GM12874 (cell line): ENCODE results near the gene LTA4H.

Experiments
- CTCF ChIP-seq: IDR thresholded peaks from 2 replicates; pipeline ENCODE4 v1.5.1; 2011; ENCODE audit warnings: low read depth, mild to moderate bottlenecking, control low read depth, low read length, moderate library complexity; ENCODE audit not compliant: insufficient read depth

The LTA4H gene

GRCh38 chr12:96063046-96063445 is 27.7 kb upstream of the LTA4H start:
- no peak for TF ChIP-seq CTCF

GRCh38 chr12:96061864-96062453 is 26.6 kb upstream of the LTA4H start:
- TF ChIP-seq CTCF = peak; percentile 74

GRCh38 chr12:96061323-96061722 is 25.9 kb upstream of the LTA4H start:
- TF ChIP-seq CTCF = no peak

- no peak for TF ChIP-seq CTCF
Measured at GRCh38 chr12:96060041-96060440, 24.7 kb upstream of the LTA4H start.

GRCh38 chr12:96057986-96058553 is 22.7 kb upstream of the LTA4H start:
- TF ChIP-seq CTCF = no peak

GRCh38 chr12:96056646-96057455 is 21.5 kb upstream of the LTA4H start:
- no peak for TF ChIP-seq CTCF

GRCh38 chr12:96054244-96054610 is 18.8 kb upstream of the LTA4H start:
- no peak for TF ChIP-seq CTCF
